ENCODE measurements around the gene CDH1. TPM values are rescaled to one million over a fixed set of nuclear protein-coding genes. Genes with fewer than 3 reads are reported as not detected.
A peak's percentile ranks its signal among the peaks of the same experiment; 100 is the strongest.

CDH1 gene
- total RNA-seq, 4 donors from 2014 or later = 72.7 to 302 (median 160) TPM

- WGBS, 2 donors = 75 to 76% methylated on average over 10 to 12 of the region's 12 CpGs
- H3K4me3 ChIP-seq = peak overlapping the region; percentile 61 to 79 (median 74)
Measured at GRCh38 chr16:68736561-68736960, 531 bp upstream of the CDH1 start.

GRCh38 chr16:68737730-68738629 lies 888 bp downstream of the CDH1 start:
- Histone ChIP-seq H3K36me3 (peaks cover 0 to 11% (median 0%) of the 10 kb centered on the region in 3 donors), H3K4me1 (peaks cover 14 to 65% (median 21%) of the 10 kb centered on the region in 3 donors), H3K4me3 (peak overlapping the region; percentile 61 to 79 (median 74)), H3K27ac (peak overlapping the region; percentile 83 to 98 (median 92)), H3K9me3 (no peaks in the 10 kb centered on the region), H3K27me3 (peaks cover 0 to 41% (median 5%) of the 10 kb centered on the region in 4 donors)
- intact Hi-C loops (cut with DNase I) = no loop called here
- no peak for DNase-seq
- 3 to 9% methylated on average over 26 of the region's 58 CpGs for WGBS, 2 donors
- TF ChIP-seq POLR2A (IDR thresholded peaks at IDR 0.05) = no peak
- TF ChIP-seq CTCF (IDR thresholded peaks at IDR 0.05) = peak in 4 of 6 experiments; percentile 14 to 33 (median 28)

More at GRCh38 chr16:68736561-68736960, 531 bp upstream of the CDH1 start:
- Histone ChIP-seq H3K4me1 (peaks cover 19 to 65% (median 19%) of the 10 kb centered on the region in 3 donors), H3K27me3 (peaks cover 0 to 41% (median 5%) of the 10 kb centered on the region in 4 donors), H3K9me3 (no peaks in the 10 kb centered on the region), H3K27ac (peak overlapping the region in 3 of 4 donors; percentile 53 to 98 (median 93)), H3K36me3 (peaks cover 0 to 11% (median 0%) of the 10 kb centered on the region in 3 donors)
- TF ChIP-seq CTCF (IDR thresholded peaks at IDR 0.05) (no peak), POLR2A (IDR thresholded peaks at IDR 0.05) (no peak)
- intact Hi-C loops (cut with DNase I) = no loop called here
- DNase-seq = no peak

- Histone ChIP-seq H3K4me3 (no peak overlapping the region), H3K9me3 (no peaks in the 10 kb centered on the region), H3K36me3 (peaks cover 0 to 11% (median 0%) of the 10 kb centered on the region in 3 donors), H3K27me3 (peaks cover 0 to 32% (median 5%) of the 10 kb centered on the region in 4 donors), H3K4me1 (peaks cover 24 to 85% (median 29%) of the 10 kb centered on the region in 3 donors), H3K27ac (peak overlapping the region in 2 of 4 donors; percentile 23 to 91)
- 52 to 65% methylated on average over 6 to 7 of the region's 7 CpGs for WGBS, 2 donors
- no peak for DNase-seq
- TF ChIP-seq POLR2A (IDR thresholded peaks at IDR 0.05) (no peak), CTCF (IDR thresholded peaks at IDR 0.05) (no peak)
- intact Hi-C loops (cut with DNase I) = no loop called here
Measured at GRCh38 chr16:68739964-68740627, 3.0 kb downstream of the CDH1 start.

- intact Hi-C loops (cut with DNase I) = no loop called here
- TF ChIP-seq CTCF (IDR thresholded peaks at IDR 0.05) = no peak
- TF ChIP-seq POLR2A (IDR thresholded peaks at IDR 0.05) = no peak
Measured at GRCh38 chr16:68740628-68741346, 3.7 kb downstream of the CDH1 start.

More at GRCh38 chr16:68740628-68741346, 3.7 kb downstream of the CDH1 start:
- H3K27me3 ChIP-seq = peaks cover 0 to 29% (median 5%) of the 10 kb centered on the region in 4 donors
- H3K4me3 ChIP-seq = no peak overlapping the region
- peaks cover 24 to 92% (median 31%) of the 10 kb centered on the region in 3 donors for H3K4me1 ChIP-seq
- peaks cover 0 to 11% (median 0%) of the 10 kb centered on the region in 3 donors for H3K36me3 ChIP-seq
- H3K27ac ChIP-seq = peak overlapping the region; percentile 28 to 91 (median 77)
- WGBS, 2 donors = 63 to 74% methylated on average over 7 to 9 of the region's 9 CpGs
- DNase-seq = no peak
- H3K9me3 ChIP-seq = no peaks in the 10 kb centered on the region
